GM21360 (cell line): ENCODE measurements around the gene TBX4.
"Not testable (repeated sequence)": the region's sequence is repeated elsewhere in the genome, so short reads cannot be mapped to it uniquely, and the experiment has no call there.

Experiments used
- ATAC-seq: cut with Tn5 transposase; IDR thresholded peaks from one replicate; pipeline ENCODE4 v1.9.1; 2021; ENCODE audit warnings: mild to moderate bottlenecking, moderate library complexity; ENCODE audit not compliant: unreplicated experiment

TBX4 gene

GRCh38 chr17:61496174-61496956 is 44.1 kb downstream of the TBX4 start:
- ATAC-seq, result no peak

DNA sequence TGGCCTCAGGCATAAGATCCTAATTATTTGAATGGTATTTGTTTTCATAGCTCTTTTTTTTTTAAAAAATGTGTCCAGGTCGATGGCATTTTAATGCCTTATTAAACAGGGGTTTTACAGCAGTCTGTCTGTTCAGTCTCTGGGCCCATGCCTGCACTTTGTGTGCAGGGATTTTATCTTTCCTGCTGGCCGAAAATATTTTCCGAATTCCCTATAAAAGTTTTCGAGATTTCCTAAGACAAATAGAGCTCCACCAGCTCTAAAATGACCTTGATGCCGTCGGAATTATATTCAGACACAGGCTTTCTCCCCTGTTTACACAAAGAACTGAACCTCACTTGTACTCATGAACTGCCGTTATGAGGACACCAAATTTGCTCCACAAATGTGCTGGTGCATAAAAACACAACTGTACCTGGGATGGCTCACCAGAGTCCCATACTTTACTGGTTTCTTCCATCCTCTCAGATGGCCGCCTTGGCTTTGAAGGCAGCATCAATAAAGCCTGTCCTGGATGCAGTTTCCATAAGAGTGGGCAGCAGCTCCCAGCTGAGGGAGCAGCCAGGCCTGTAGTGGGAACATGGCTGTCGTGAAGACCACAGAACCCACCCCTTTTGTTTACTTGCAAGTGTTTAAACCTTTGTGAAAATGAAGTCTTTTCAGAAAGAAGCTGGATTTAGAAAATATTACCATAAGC is 44.9 kb downstream of the TBX4 start:
- ATAC-seq, result no peak

GRCh38 chr17:61498042-61498994 is 46.1 kb downstream of the TBX4 start:
- ATAC-seq, result no peak

DNA sequence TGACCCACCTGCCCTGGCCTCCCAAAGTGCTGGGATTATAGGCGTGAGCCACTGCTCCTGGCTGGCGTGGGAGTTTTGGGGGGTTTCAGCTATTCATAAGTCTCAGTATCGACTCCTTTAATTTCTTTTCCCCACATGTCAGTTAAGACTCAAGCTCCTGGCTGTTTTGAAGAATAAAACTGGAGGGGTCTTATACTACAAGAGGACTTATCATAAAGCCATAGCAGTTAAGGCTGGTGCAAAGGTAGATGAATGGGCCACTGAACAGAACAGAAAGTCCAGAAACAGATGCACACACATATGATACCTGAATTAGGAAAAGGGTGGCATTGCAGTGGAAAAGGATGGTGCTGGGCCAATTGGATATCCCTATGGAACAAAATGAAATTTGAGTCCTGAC is 47.4 kb downstream of the TBX4 start:
- no peak for ATAC-seq

DNA sequence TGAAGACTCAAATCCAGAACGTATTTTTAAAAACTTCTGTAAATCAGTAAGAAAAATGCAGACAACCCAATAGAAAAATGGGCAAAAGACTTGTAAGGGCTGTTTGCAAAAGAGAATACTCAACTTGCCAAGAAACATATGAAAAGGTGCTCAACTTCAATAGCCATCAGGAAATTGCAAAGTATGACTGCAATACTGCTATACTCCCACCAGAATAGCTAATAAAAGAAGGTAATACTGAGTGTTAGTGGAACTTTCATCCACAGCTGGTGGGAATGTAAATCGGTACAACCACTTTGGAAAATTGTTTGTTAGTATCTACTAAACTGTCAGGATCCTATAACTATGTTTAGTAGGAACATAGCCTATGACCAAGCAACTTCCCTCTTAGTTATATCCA is 48.1 kb downstream of the TBX4 start:
- no peak for ATAC-seq

DNA sequence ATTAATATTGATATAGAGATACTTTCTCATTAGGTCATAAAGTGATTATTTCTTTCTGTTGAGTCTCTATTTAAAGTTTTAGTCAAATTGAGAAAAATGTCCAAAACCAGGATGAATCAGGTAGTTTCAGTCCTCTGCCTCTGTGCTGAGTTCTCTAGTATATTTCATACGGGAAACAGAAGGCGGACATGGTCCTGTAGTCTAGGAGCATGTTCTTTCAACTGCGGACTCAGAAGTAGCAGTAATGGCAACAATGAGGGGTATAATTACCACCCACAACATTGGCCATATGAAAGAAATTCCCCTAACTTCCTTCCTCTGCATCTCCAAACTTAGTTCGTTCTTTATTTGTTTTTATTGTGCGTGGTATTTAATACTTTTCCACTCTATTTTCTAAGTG is 50.1 kb downstream of the TBX4 start:
- no peak for ATAC-seq

DNA sequence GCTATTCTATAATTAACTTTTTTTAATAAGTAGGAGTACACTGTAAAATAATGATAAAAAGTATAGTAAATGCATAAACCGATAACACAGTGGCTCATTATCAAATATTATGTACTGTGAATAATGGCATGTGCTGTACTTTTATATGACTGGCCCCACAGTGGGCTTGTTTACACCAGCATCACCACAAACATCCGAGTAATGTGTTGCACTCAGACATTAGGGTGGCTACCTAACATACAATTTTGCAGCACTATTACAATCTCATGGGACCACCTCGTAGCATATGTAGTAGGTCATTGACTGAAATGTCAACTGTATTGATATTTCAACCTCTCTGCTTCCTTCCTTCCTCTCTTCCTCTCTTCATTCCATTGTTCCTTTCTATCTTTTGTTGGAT is 51.7 kb downstream of the TBX4 start:
- no peak for ATAC-seq

- ATAC-seq, result no peak
These were observed 52.5 kb downstream of the TBX4 start for GRCh38 chr17:61504697-61505096.

GRCh38 chr17:61505846-61506627 is 53.8 kb downstream of the TBX4 start:
- ATAC-seq, result no peak

DNA sequence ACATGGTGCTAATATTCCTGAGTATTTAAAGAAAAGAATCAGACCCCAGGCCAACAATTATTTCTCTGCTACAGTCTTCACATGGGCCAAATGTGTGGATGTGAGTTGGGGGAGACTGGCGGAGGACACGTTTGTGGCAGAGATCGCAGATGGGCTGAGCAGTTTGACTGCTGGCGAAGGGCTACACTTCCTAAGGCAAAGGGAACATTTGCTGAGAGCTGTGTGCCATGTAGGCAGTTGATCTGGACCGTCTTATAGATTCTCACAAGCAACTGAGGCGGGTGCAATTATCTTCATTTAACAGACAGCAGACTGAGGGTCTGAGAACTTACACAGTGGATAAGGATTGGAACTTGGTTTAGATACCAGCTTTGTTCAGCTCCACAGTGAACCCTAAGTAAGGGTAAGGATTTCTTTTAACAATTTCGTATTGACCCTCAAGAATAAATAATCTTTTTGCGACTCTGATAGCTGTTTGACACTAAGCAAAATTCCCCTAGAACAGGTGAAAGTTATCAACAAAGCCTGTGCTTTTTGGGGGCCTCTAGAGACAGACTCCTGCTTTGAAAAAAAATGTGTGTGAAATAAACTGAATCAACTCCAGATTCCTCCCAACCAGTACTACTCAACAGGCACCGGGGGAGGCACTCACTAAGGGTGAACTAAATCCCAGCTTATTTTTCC is 55.3 kb downstream of the TBX4 start:
- ATAC-seq, result no peak

- ATAC-seq, result no peak
These were observed 56.7 kb downstream of the TBX4 start for GRCh38 chr17:61508912-61509311.

GRCh38 chr17:61509454-61509853 is 57.2 kb downstream of the TBX4 start:
- ATAC-seq, result not testable (repeated sequence)

GRCh38 chr17:61510237-61510636 is 58.0 kb downstream of the TBX4 start:
- no peak for ATAC-seq

- no peak for ATAC-seq
These were observed 58.8 kb downstream of the TBX4 start for GRCh38 chr17:61510991-61511390.

DNA sequence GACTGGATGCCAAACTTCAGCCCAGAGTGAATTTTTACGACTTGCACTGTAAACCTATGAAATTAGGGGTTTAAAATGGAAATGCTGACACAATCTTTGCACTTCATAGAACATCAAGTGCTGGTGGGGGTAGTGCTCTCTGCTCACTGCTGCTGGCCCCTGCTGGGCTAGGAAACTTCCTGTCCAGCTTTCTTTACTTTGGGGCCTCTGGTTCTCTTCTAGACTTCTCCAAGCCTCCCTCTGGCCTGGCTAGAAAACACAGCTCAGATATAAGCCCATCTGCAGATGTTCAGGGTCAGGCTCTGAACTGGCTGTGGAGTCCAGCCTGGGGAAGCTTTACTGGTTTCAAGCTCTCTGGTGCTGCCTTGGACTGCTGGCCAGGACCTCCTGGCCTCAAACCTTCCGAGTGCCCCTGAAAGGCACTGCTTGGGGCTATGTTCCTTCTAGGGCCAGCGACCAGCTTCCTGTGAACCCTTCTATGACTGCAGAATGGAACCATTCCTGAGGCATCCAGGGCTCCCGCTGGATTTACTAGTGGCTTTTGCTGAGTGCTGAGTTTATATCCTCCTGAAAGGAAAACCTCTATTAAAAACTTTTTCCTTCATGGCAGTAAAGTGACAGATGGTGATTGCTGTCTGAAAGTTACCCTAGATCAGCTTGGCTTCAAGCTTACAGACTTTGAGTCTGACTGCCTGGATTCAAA is 59.4 kb downstream of the TBX4 start:
- no peak for ATAC-seq

DNA sequence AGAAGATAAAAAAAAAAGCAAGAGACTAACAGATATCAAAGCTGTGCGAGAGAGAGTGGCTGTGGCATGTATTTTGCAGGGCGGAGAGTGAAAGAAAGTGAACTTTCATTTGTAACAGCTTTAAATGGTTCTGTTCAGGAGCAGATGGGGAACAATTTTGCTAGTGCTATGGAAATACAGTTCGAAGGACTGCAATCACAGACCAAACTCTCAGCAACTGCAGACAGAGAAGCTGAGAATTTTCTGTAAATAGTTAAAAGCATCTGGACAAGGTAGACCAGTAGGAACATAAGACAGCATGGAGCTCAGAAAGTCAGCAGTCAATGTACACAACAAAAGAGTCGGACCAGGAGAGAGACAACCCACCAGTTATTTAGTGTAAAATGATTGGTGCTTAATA is 62.3 kb downstream of the TBX4 start:
- ATAC-seq, result no peak

DNA sequence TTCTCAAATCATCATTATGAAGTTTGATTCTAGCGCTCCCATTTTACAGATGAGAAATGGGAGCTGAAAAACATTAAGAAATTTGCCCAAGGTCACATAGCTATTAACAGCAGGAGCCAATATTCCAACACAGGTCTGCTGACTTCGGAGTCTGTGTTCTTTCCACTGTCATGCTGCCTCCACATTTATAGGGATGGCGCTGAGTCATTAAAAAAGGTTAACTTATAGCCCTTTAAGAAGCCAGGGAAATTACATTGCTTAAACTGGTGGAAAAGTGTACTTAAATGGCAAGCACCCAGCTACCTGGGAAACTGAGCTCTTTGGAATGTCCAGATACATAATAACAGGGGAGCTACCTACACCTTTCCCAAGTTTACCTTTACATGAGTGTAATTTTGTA is 65.0 kb downstream of the TBX4 start:
- no peak for ATAC-seq

GRCh38 chr17:61517843-61518606 is 65.8 kb downstream of the TBX4 start:
- ATAC-seq, result no peak

DNA sequence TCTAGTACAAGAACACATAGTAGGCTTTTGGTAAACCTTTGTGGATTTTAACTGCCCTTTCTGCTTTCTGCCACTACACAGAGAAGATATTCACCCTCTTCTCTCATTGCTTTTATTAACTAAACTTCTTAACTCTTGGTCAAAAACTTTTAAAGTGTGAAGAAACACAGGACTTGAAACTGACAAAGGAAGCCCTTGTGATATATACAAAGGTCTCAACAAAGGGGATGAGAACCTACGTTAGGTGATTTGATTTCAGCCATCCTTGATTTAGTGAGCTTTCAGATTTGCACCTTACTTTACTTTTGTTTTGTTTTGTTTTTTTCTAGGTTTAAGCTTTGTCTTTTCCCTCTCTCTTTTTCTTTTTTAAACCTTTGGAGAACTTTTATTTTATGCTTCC is 66.9 kb downstream of the TBX4 start:
- ATAC-seq, result no peak
